Measurements from ENCODE around the gene KLHDC4.

Gene KLHDC4

DNA sequence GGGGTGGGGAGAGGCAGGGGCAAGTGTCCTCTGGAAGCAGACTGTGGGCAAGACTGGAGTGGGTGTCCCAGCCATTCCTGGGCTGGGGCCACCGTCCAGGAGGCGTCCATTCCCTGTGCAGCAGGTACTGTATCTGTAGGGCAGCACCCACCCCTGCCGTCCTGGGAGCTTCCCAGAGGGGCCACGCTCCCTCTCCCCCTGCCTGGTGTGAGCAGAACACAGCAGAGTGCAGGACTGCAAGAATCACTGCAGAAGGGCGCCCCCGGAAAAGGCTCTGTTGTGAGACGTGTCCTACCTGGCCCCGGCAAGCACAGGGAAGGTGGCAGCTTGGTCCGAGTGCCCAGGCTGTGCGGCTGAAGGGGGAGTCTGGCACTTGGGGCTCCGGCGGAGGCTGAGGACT is 70.3 kb downstream of the KLHDC4 start:
- Histone ChIP-seq H3K4me3 (ENCODE audit: low read depth, low read length) (no peak overlapping the region), H3K36me3 (no peaks in the 10 kb centered on the region), H3K27me3 (ENCODE audit: insufficient read depth, low read depth, severe bottlenecking) (no peaks in the 10 kb centered on the region), H3K9me3 (ENCODE audit: severe bottlenecking) (no peaks in the 10 kb centered on the region), H3K27ac (no peak overlapping the region)
- TF ChIP-seq, protein P1, sequence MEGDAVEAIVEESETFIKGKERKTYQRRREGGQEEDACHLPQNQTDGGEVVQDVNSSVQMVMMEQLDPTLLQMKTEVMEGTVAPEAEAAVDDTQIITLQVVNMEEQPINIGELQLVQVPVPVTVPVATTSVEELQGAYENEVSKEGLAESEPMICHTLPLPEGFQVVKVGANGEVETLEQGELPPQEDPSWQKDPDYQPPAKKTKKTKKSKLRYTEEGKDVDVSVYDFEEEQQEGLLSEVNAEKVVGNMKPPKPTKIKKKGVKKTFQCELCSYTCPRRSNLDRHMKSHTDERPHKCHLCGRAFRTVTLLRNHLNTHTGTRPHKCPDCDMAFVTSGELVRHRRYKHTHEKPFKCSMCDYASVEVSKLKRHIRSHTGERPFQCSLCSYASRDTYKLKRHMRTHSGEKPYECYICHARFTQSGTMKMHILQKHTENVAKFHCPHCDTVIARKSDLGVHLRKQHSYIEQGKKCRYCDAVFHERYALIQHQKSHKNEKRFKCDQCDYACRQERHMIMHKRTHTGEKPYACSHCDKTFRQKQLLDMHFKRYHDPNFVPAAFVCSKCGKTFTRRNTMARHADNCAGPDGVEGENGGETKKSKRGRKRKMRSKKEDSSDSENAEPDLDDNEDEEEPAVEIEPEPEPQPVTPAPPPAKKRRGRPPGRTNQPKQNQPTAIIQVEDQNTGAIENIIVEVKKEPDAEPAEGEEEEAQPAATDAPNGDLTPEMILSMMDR (IDR thresholded peaks at IDR 0.05; ENCODE audit: low read depth, low read length): no peak
- no peak for DNase-seq

DNA sequence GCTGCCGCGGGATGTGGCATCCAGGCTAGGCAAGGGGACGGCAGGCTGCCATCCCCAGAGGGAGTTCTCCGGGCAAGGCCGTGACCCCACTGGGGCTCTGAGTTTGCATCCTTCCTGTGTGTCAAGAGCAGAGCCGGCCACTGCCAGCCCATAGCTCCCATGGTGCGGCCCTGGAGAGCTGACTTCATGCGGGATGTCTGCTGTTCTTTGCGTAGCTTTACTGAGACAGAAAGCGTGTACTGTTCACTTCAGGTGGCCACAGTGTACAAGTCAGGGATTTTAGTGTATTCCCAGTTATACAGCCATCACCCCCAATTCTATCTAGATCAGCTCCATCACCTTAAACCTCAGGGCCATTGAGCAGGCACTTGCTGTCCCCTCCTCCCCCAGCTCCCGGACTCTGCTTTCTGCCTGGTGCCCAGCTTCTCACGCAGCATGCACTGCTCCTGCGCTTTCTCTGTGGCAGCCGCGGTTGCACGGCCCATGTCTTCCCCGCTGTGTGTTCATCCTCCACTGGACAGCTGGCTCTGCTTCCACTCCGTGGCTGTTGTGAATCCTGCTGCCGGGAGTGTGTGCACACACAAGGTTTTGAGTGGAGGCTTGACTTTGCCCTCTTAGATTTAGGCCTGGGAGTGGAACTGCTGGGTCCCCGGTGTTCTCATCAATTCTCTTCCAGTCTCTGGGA is 71.2 kb downstream of the KLHDC4 start:
- Histone ChIP-seq H3K27me3 (ENCODE audit: insufficient read depth, low read depth, severe bottlenecking) (no peaks in the 10 kb centered on the region), H3K36me3 (no peaks in the 10 kb centered on the region), H3K9me3 (ENCODE audit: severe bottlenecking) (no peaks in the 10 kb centered on the region), H3K4me3 (ENCODE audit: low read depth, low read length) (no peak overlapping the region), H3K27ac (no peak overlapping the region)
- TF ChIP-seq, protein P1 (IDR thresholded peaks at IDR 0.05; ENCODE audit: low read depth, low read length): no peak
- DNase-seq: no peak

DNA sequence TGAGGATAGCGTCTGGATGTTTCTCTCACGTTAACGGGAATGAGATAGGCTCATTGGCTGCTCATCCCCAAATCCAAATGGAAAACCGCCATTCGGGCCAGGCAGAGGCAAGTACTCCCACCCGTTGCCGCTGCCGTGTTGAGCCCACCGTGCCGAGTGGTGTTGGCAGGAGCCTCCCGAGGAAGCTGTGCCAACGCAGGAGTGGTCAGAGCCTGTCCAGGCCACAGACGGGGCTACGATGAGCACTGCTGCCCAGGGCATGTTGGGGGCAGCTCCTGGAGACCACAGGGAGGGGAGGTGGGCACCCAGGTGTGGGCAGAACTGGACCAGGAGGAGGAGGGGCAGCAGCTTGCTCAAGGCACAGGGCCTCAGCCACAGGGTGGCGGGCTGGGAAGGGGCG is 72.0 kb downstream of the KLHDC4 start:
- TF ChIP-seq, protein P1 (IDR thresholded peaks at IDR 0.05; ENCODE audit: low read depth, low read length): no peak
- H3K9me3 ChIP-seq (ENCODE audit: severe bottlenecking): no peaks in the 10 kb centered on the region
- no peak for DNase-seq
- H3K27me3 ChIP-seq (ENCODE audit: insufficient read depth, low read depth, severe bottlenecking): no peaks in the 10 kb centered on the region
- no peak overlapping the region for H3K4me3 ChIP-seq (ENCODE audit: low read depth, low read length)
- H3K36me3 ChIP-seq: no peaks in the 10 kb centered on the region
- H3K27ac ChIP-seq: no peak overlapping the region

DNA sequence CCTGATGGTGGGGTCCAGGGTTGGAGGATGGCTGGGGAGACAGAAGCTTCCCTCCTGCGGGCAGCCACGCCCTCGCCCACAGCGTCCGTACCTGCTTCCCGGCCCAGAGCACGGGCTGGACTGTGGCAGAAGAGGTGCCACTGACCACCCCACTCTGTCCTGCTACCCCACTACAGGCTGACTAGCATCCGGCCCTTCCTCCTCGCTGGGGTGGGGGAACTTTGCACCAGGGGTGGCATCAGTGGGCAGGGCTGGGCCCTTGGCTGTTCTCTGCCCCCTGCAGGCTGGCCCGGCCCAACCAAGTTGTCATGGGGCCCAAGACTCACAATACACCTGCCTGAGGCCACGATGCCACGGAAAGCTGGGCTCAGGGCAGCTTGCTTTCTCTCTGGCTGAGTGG is 73.0 kb downstream of the KLHDC4 start:
- no peaks in the 10 kb centered on the region for H3K36me3 ChIP-seq
- TF ChIP-seq, protein P1 (IDR thresholded peaks at IDR 0.05; ENCODE audit: low read depth, low read length): no peak
- no peak overlapping the region for H3K4me3 ChIP-seq (ENCODE audit: low read depth, low read length)
- H3K27ac ChIP-seq: no peak overlapping the region
- H3K27me3 ChIP-seq (ENCODE audit: insufficient read depth, low read depth, severe bottlenecking): no peaks in the 10 kb centered on the region
- DNase-seq: no peak
- H3K9me3 ChIP-seq (ENCODE audit: severe bottlenecking): no peaks in the 10 kb centered on the region

DNA sequence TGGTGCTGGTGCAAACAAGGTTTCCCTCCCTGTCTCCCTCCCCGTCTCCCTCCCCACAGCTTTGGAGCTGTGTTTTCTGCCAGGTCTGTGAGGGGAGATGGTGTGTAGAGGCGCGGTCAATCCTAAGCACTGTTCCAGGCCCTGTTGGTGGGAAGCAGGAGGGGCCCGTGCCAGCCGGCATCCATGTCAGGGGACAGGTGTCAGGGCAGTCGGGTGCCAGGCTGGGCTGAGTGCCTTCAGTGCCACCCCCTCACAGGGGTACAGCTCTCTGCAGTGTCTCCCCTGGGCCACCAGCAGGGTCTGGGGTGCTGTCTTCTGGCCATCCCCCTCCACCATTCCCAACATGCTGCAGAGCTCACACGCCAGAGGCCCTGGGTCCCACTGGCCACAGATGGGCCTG is 73.6 kb downstream of the KLHDC4 start:
- TF ChIP-seq, protein P1 (IDR thresholded peaks at IDR 0.05; ENCODE audit: low read depth, low read length): no peak
- no peak overlapping the region for H3K27ac ChIP-seq
- H3K4me3 ChIP-seq (ENCODE audit: low read depth, low read length): no peak overlapping the region
- no peaks in the 10 kb centered on the region for H3K9me3 ChIP-seq (ENCODE audit: severe bottlenecking)
- no peaks in the 10 kb centered on the region for H3K36me3 ChIP-seq
- DNase-seq: no peak
- H3K27me3 ChIP-seq (ENCODE audit: insufficient read depth, low read depth, severe bottlenecking): no peaks in the 10 kb centered on the region

DNA sequence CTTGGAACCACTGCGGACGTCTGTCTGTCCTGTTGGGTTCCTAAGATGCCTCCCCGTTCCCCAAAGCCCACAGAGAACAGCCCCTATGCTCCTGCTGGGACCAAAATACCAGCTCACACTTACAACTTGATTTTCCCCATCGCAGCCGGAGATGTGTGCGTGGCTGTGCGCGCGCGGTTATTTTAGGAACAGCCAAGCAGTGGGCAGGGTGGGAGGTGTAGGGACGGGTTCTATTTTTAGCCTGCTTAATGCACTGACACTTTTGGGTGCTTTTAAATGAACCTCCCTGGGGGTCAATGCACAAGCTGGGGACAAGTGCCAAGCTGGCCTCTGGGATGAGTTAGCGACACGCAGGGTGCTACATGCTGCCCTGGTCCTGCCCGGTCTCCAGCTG is 74.1 kb downstream of the KLHDC4 start:
- DNase-seq: no peak
- no peak overlapping the region for H3K4me3 ChIP-seq (ENCODE audit: low read depth, low read length)
- no peaks in the 10 kb centered on the region for H3K36me3 ChIP-seq
- TF ChIP-seq, protein P1 (IDR thresholded peaks at IDR 0.05; ENCODE audit: low read depth, low read length): no peak
- H3K27ac ChIP-seq: no peak overlapping the region
- H3K27me3 ChIP-seq (ENCODE audit: insufficient read depth, low read depth, severe bottlenecking): no peaks in the 10 kb centered on the region
- no peaks in the 10 kb centered on the region for H3K9me3 ChIP-seq (ENCODE audit: severe bottlenecking)
